GM19035 (cell line): Measurements from ENCODE around the gene MFAP4.

Source experiments
- ATAC-seq: cut with Tn5 transposase; IDR thresholded peaks from one replicate; pipeline ENCODE4 v1.9.1; 2021; ENCODE audit not compliant: unreplicated experiment

MFAP4 gene

DNA sequence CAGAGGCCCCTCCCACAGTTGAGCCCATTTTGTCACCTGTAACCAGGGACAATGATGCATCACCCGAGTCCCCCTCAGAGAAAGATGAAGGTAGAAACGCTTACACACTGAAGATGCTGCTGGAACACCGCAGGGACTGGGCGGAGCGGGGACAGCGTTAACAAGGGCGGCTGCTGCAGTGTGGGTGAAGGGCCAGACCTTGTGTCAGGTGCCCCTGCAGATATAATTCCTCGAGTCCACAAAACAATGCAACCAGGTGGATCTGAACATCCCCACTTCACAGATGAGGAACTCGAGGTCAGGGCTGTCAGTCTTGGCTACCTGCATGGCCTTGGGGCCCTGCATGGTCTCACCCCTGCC is 15.0 kb downstream of the MFAP4 start:
- ATAC-seq = no peak

DNA sequence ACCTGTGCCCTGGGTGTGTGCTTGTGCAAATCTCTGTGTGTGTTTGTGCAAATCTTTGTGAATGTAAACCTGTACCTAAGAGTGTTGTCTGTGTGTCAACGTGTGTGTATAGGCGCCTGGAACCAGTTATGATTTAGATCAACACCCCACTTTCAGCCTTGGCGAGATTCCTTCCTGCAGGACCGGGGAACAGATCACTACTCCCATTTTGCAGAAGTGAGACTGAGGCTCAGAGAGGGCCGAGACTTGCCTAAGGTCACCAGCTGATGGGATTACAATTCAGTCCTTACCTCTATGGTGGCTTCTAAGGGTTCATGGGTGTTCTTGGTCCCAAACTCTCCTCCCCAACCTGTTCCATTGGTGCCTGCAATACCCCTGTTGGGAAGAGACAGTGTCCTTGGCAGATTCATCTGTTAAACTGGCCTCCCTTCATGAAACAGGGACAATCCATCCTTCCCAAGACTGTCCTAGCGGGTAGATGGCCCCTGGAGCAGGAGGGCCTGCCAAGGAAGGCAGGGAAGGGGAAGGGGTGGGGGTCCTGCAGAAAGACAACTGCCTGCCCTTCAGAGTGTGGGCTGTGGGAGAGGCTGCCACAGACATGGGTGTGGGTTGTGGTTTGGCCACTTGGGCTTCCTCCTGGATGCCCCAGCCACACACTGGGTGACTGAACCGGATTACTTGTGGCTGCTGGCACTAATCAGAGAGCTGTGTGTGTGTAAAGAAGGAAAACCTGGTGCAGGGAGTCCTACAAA is 15.6 kb downstream of the MFAP4 start:
- ATAC-seq = no peak

DNA sequence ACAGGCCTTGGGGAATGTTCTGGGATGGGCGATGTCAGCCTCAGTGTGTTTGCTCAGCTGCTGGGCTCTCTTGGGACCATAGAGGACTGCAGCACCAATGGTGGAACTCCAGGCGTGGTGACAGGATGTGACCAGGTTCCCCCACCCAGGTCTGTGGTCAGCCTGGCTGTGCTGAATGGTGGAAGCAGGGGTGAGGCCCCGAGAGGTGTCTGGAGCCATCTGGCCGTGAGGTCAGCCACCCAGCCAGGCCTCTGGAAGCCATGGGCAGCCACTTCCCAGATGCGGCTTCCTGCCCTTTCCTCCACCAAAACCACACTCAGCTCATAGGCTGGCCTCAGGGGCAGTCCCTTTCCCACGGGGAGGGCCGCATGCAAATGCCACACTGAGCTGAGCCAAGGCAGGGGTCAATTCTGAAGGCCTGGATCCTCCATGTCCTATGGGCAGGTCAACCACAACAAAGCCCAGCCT is 16.5 kb downstream of the MFAP4 start:
- ATAC-seq = no peak

DNA sequence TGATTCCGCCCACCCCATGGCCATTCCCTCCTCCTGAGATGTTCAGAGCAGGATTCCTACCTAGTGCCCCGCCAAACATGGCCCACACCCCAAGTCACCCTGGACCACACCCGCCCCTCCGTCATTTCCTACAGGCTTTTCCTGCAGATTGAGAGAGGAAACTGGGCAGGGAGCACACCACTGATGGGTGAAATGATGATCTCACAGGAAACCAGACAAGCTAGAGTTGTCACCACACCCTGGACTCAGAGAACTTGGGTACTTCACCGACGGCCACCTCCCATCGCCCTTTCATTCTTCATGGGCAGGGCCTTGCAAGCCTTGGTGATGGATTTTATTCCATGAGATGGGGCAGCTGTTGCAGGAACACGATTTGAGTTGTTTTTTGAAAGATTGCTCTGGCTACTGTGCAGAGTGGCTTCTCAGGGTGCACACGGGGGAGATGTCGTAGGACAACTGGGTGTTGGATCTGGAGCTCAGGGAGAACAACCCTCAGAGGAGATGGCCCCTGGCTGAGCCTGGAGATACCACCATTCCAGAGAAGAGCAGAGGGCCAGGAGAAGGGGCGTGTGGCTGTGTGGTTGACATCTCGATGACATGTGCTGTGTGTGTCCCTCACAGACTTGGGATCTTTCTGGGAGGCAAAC is 17.0 kb downstream of the MFAP4 start:
- no peak for ATAC-seq

DNA sequence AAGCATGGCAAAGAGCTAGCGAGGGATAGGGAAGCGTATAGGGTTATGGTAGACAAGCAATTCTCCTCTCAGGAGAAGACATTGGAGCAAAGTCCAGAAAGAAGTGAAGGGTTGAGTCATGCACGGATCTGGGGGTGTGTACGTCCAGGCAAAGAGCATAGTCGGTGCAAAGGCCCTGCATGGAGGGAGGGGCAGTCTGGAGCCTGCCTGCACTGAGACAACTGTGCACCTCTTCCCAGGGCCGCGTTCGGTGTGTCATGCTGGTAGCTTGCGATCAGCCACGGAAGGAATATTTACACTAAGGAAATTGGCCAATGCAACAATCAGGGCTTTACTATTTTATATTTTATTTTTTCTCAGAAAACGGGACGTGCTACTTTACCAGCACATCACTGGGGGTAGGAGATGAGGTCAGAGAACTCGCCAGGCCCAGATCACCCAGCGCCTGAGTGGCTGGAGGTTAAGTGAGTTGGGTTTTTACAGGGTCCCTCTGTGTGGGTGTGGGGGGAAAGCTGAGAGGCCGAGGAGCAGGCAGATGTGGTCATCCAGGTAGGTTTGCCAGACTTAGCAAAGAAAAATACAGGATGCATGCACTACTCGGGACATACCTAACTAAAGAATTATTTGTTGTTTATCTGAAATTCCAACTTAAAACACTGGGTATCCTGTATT is 17.7 kb downstream of the MFAP4 start:
- no peak for ATAC-seq

DNA sequence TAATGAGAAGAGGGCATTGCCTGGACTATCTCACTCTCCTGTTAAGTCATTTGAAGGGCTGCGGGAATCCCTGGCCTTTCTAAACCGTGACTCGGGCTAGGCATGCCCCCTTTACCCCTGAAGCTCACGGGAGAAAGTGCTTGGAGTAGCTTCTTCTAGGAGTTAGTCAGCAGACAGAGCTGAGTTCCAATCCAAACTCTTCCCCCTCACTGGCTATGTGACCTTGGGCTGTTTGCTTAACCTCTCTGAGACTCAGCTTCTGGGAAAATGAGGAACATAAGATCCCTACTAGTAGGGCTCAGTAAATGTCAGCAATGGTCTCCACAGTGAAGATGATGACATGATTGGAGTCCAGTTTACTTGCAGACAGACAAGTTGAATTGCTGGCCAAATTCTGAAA is 18.8 kb downstream of the MFAP4 start:
- ATAC-seq = no peak

DNA sequence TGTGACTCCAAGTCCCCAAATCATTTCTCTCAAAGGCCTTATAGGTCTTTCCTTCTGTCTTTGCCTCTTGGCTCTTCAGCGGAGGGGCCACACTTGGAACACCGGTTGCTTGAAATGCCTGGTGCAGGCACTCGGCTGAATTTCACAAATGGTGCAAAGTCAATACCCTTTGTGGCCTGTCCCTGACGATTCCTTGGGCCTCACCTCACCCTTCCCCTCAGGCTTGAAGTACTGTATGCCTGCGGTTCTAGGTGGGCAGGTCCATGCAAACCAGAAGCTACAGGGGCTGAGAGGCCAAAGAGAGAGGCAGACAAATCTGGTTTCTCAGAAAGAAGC is 20.4 kb downstream of the MFAP4 start:
- ATAC-seq = no peak

DNA sequence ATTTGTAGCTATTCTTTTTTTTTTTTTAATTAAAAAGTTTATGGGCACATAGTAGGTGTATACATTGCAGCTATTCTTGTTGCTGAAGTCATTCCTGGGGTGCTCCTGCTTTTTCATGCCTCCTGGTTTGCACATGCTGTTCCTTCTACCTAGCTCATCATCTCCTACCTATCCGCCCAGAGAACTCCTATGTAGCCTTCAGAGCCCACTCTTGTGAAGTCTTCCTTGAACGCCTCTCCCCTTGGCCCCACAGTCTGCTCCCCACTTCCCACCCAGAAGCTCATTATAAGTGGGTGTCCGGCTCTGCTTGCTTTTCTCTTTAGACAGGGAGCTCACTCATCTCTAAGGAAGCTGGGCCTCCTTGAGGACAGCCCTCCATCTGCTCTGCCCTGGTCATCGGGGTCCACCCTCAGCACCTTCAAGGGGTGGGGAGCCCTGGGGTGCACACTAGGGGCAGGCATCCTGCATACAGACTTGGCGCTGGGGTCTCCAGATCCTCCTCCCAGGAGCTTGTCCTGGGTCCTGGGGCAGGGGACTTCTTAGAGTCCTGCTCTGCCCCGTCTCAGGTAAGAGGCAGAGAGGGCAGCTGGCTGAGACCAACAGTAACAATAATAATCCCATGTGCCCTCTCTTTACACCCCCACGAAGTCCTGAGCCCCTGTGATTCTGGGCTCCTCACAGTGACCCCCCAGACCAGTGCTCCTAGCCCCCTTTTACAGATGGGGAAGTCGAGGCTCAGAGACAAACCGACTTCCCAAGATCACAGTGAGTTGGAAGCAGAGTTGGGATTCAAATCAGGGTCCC is 21.0 kb downstream of the MFAP4 start:
- ATAC-seq = no peak

DNA sequence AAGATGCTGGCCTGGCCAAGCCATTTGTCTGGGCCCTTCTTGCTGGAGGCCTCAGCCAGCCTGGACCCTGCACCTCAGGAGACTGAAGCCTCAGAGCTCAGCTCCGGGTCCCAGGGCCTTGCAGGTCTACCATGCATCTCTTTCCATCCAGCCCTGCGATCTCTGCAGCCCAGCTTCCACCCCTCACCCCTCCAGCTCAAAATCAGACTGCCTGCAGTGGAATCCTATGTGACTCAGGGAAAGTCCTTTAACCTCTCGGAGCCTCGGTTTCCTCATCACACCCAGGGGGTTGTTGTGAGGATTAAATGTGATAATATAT is 21.5 kb downstream of the MFAP4 start:
- no peak for ATAC-seq

DNA sequence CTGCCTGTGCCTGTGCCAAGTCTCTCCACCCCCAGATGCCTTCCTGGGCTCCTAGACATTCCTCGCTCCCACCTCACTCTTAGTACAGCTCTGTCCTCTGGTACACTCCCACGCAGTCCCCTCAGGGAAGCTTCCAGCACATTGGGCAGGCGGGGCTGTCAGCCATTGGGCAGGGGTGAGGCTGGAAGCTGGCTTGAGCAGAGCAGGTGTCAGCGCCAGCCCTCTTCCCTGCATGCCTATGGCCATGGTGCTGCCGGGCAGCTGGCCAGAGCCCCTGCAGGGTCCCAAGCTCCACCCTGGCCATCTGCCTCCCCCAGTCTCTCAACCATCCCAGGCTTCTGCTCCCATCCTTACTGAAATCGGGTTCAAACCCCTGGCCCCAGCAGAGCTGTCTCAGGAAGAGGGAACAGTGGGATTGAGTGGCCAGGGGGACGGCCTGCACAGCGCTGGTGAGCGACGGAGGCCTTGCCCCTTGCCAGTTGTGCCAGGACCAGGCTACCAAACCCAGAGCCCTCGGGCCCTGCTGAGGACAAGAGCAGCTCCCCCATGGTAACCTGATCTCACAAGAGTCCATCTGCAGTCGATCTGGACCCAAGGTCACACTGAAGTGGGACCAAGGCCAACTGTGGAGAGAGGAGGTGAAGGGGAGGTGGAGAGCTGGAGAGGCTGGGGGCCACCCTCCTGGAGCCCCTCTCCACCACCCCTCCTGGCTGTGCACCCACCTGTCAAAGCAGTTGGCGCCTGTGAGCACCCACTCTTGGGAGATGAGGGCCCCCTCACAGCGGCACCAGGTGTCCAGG is 22.1 kb downstream of the MFAP4 start:
- no peak for ATAC-seq

DNA sequence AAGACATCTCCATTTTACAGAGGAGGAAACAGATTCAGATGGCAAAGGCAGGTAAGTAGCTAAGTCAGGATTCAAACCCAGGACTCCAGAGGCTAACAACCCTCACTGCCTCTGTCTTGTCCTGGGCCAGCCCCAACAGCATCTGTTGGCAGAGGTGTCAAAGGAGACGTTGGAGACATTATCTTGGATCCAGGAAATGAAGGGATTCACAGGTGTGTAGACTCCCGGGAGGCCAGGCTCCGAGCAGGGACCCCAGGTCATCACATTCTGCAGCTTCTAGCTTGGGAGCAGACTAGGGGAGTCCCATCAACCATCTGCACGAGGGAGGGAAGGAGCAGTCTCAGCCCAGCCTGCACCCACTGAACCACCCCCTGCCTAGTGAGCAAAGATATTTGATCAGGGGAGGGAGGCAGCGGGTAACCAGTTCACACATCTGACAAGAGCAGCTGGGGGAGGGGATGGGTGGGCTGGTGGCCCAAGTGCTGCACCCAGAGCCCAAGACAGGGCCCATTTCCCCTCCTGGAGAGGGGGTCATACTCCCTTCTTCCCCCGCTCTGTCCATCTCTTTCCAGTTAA is 23.4 kb downstream of the MFAP4 start:
- no peak for ATAC-seq

DNA sequence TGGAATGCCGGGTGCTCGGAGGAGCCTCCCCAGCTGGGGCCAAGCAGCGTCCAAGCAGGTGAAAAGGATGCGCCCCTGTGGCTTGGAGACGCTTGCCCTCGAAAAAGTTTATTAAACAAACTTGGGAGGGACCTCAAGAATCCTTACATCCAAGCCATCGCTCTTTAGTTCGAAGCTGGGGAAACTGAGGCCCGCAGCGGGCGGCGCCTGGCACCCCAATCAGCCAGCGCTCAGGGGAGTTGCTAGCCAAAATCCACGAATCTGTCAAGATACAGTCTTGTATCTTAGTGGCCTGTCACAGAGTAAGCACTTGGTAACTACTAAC is 23.9 kb downstream of the MFAP4 start:
- ATAC-seq = no peak

DNA sequence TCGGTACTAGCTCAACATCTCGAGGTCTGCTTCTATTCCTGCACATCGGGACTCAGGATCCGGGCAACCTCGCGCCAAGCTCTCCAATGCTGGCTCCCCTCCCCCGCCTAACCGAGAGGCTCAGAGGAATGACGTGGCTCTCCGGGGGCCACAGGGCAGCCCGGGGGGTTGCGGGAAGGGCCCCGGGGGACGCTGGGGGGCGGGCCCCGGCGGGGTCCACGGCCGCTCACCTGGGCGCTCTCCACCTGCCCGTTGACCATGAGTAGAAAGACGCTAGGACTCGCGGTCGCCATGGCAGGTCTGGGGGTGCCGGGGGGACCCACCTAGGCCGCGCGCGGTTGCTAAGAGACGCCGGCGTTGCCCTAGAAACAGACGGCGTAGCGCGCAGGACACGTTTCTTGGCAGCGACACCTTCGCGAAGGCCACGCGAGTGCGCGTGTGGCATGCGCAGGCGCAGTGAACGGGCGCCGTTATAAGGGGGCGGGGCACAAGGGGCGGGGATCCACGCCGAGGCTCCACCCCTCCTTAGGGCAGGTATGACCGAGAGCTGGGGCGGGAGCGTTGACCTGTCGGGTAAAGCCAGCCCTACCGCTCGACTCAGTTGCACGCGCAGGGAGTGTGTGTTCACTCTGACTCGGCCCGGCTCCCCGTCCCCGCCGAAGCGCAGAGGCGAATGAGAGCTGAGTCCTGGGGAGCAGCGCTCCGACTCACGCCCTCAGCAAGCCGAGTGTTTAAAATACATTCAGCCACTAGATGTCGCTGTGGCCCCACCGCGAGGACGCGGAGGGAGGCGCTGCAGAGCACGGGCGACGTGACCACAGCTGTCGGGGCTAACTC is 24.5 kb downstream of the MFAP4 start, which contains the start of gene B9D1:
Gene B9D1, minus strand, starts transcription at position 447 of the 837 bp plus-strand sequence. Its CDS starts 154 bp downstream, at position 293.
- peak; percentile 83 for ATAC-seq

DNA sequence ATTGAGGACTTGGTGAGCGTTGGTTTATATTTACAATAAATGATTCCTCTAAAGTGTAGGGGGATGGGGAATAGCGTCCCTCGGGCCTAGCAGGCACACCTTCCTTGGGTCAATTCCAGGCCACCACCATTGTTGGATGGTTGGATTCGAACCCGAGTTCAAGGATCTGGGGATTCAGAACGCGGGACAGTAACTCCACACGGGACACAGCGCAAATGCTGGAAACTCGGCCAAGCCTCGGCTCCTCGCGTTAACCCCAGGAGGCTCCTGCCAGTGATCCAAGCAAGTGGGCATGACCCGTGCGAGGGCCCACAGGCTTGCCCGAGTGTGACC is 25.1 kb downstream of the MFAP4 start:
- no peak for ATAC-seq

DNA sequence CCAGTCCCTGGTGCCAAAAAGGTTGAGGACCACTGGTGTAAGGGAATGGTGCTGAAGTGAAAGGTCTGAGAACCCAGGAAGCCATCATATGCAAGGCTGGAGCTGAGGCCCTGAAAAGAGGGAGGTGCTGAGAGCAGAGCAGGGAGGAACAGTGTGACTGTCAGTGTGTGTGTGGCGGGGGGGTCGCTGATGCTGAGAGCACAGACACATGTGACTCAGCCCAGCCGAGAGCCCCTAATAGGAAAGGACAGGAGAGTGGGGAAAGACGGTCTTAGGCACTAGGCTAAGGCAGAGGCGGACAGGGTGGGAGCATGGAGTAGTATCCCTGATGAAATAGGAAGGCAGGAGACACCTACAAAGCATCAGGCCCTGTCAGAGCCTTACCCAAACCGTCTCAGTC is 25.7 kb downstream of the MFAP4 start:
- no peak for ATAC-seq

DNA sequence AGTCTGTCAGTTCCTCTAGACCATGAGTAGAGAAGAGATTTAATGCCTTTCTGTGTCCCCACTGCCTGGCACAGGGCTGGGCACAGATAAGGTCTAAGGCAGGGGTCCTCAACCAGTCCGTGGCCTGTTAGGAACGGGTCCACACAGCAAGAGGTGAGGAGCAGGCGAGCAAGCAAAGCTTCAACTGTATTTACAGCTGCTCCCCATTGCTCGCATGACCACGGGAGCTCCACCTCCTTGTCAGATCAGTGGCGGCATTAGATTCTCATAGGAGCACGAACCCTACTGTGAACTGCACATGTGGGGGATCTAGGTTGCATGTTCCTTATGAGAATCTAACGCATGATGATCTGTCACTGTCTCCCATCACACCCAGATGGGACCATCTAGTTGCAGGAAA is 26.2 kb downstream of the MFAP4 start:
- no peak for ATAC-seq

DNA sequence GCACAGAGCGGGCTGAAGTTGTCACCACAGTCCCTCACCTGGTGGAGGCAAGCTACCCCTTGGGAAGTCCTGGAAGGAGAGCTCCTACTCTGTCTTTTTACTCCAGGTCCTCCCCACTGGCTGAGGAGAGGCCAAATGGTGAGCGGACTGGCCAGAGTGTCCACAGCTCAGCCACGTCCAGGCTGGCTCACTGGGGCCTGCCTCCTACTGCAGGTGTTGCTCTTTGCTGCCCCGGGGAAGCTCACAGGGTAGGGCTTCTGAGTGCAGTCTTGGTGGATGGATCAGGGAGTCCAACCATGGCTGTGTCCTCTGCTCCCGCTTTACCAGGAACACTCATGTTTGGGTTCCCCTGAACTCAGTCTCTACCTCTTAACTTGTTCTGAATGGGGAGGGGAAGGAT is 27.1 kb downstream of the MFAP4 start:
- ATAC-seq = no peak

DNA sequence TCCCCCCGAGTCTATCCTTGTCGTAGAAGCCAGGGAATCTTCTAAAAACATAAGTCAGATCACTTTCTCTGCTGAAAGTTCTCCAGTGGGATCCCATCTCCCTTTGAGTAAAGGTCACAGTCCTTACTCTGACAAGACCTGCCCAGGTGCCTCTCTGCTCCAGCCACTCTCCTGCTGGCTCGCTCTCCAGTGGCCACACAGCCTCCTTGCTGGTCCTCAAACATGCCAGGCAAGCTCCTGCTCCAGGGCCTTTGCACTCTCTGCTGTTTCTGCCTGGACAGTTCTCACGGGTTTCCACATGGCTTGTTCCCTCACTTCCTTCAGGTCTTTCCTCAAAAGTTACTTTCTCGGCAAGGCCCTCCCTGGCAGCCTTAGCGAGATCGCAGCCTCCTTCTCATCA is 27.8 kb downstream of the MFAP4 start:
- no peak for ATAC-seq

DNA sequence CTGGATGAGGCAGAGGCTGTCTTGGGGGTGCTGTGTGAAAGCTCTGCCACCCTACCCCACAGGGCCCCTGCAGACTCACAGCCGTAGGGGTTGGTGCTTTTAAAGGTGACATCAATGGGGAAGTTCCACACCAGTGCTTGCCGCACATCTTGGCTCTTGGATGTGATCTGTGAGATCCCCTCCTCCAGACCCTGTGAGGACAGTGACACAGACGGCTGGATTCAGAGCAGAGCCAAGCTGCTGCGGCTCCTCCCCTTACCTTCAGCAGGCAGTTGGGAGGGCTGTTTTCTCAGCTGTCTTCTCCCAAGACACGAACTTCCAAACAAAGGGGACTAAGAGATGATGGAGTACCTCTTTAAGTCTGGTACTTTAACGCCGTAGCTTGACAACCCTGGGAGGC is 29.2 kb downstream of the MFAP4 start:
- ATAC-seq = no peak

DNA sequence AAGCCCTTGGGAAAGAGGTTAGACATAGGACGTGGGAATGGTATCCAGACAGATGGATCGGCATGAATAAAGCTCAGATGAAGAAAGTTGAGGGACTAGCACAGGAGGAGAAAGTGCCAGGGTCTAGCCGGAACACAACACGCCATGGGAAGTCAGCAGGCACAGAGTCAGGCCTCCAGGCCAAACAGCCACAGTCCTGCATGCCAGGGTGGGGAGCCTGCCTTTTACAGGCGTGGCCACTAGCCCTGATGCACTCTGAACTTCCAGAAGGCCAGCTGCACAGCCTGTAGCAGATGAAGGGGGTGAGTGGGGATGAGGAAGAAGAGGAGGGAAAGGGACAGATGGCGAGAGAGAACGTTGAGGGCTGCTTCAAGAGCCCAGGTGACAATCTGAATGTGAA is 29.6 kb downstream of the MFAP4 start:
- ATAC-seq = no peak
